ENCODE results near the gene PSMB3. TPM values are rescaled to one million over a fixed set of nuclear protein-coding genes. Genes with fewer than 3 reads are reported as not detected.

Gene PSMB3
- polyA plus RNA-seq, 3 donors = 105 to 120 (median 109) TPM

GRCh38 chr17:38741921-38742410, 10.6 kb upstream of the PSMB3 start:
- no peak for DNase-seq (ENCODE audit: extremely low read depth in 1 of 11, low read depth in 9 of 11, low spot score in 4 of 11)

GRCh38 chr17:38742411-38743308, 9.9 kb upstream of the PSMB3 start:
- peak in 2 of 11 donors; percentile 73 to 88 for DNase-seq (ENCODE audit: extremely low read depth in 1 of 11, low read depth in 9 of 11, low spot score in 4 of 11)

GRCh38 chr17:38743556-38744171, 8.9 kb upstream of the PSMB3 start:
- DNase-seq (ENCODE audit: extremely low read depth in 1 of 11, low read depth in 9 of 11, low spot score in 4 of 11) = no peak

GRCh38 chr17:38745545-38745944, 7.0 kb upstream of the PSMB3 start:
- no peak for DNase-seq (ENCODE audit: extremely low read depth in 1 of 11, low read depth in 9 of 11, low spot score in 4 of 11)

- peak in 1 of 11 donors; percentile 53 for DNase-seq (ENCODE audit: extremely low read depth in 1 of 11, low read depth in 9 of 11, low spot score in 4 of 11)
Observed at GRCh38 chr17:38746004-38746848, 6.3 kb upstream of the PSMB3 start.

GRCh38 chr17:38746849-38747462, 5.6 kb upstream of the PSMB3 start:
- DNase-seq (ENCODE audit: extremely low read depth in 1 of 11, low read depth in 9 of 11, low spot score in 4 of 11) = no peak

- peak in 1 of 11 donors; percentile 51 for DNase-seq (ENCODE audit: extremely low read depth in 1 of 11, low read depth in 9 of 11, low spot score in 4 of 11)
Observed at GRCh38 chr17:38747463-38748148, 4.9 kb upstream of the PSMB3 start.

- DNase-seq (ENCODE audit: extremely low read depth in 1 of 11, low read depth in 9 of 11, low spot score in 4 of 11) = peak in 10 of 11 donors; percentile 87 to 97 (median 94)
Observed at GRCh38 chr17:38748149-38748891, 4.2 kb upstream of the PSMB3 start, which contains the start of gene PCGF2. Gene PCGF2 (minus strand): TSS chr17:38748336. CDS start chr17:38740402, 7,934 bp downstream.

GRCh38 chr17:38748892-38749222, 3.7 kb upstream of the PSMB3 start:
- DNase-seq (ENCODE audit: extremely low read depth in 1 of 11, low read depth in 9 of 11, low spot score in 4 of 11) = no peak

GRCh38 chr17:38749223-38750043, 3.1 kb upstream of the PSMB3 start:
- DNase-seq (ENCODE audit: extremely low read depth in 1 of 11, low read depth in 9 of 11, low spot score in 4 of 11) = peak in 4 of 11 donors; percentile 76 to 82 (median 78)

- DNase-seq (ENCODE audit: extremely low read depth in 1 of 11, low read depth in 9 of 11, low spot score in 4 of 11) = no peak
Observed at GRCh38 chr17:38750044-38750311, 2.6 kb upstream of the PSMB3 start.

GRCh38 chr17:38750312-38751121, 2.0 kb upstream of the PSMB3 start:
- no peak for DNase-seq (ENCODE audit: extremely low read depth in 1 of 11, low read depth in 9 of 11, low spot score in 4 of 11)

- DNase-seq (ENCODE audit: extremely low read depth in 1 of 11, low read depth in 9 of 11, low spot score in 4 of 11) = no peak
Observed at GRCh38 chr17:38751144-38751807, 1.3 kb upstream of the PSMB3 start.

- peak in 7 of 11 donors; percentile 77 to 87 (median 80) for DNase-seq (ENCODE audit: extremely low read depth in 1 of 11, low read depth in 9 of 11, low spot score in 4 of 11)
Observed at GRCh38 chr17:38751808-38752307, 683 bp upstream of the PSMB3 start.

- no peak for DNase-seq (ENCODE audit: extremely low read depth in 1 of 11, low read depth in 9 of 11, low spot score in 4 of 11)
Observed at GRCh38 chr17:38753071-38753506, 548 bp downstream of the PSMB3 start.
